H9 (cell line): ENCODE results near the gene GFPT2. TPM values are rescaled to one million over a fixed set of nuclear protein-coding genes. Genes with fewer than 3 reads are reported as not detected.

Experiments used
- DNase-seq: peaks from one replicate; pipeline ENCODE4 v3.0.0-alpha.2; 2017
- H2AFZ ChIP-seq: one replicate; pipeline ENCODE4 v1.6.1; 2013; ENCODE audit warnings: mild to moderate bottlenecking, low read length, control low read depth, moderate library complexity
- H2AK5ac ChIP-seq: 2 replicates; pipeline ENCODE4 v1.6.1; 2013; ENCODE audit warnings: low read length, control low read depth, mixed read lengths; ENCODE audit not compliant: insufficient read length
- H2BK120ac ChIP-seq: one replicate; pipeline ENCODE4 v1.6.1; 2013; ENCODE audit warnings: low read depth, mild to moderate bottlenecking, low read length, control low read depth, inconsistent platforms; ENCODE audit not compliant: poor library complexity, severe bottlenecking
- H2BK12ac ChIP-seq: 2 replicates; pipeline ENCODE4 v1.6.1; 2013; ENCODE audit warnings: low read length, control low read depth, mixed read lengths, low read depth; ENCODE audit not compliant: insufficient read length
- H2BK15ac ChIP-seq: 2 replicates; pipeline ENCODE4 v1.6.1; 2013; ENCODE audit warnings: low read depth, low read length, control low read depth
- H2BK20ac ChIP-seq: one replicate; pipeline ENCODE4 v1.6.1; 2013; ENCODE audit warnings: low read depth, mild to moderate bottlenecking, low read length, control low read depth, inconsistent platforms; ENCODE audit not compliant: poor library complexity, severe bottlenecking
- H2BK5ac ChIP-seq: 2 replicates; pipeline ENCODE4 v1.6.1; 2013; ENCODE audit warnings: low read length, control low read depth, mixed read lengths; ENCODE audit not compliant: insufficient read length
- H3K14ac ChIP-seq: 2 replicates; pipeline ENCODE4 v1.6.1; 2013; ENCODE audit warnings: low read length, control low read depth; ENCODE audit not compliant: insufficient read depth
- H3K18ac ChIP-seq: 2 replicates; pipeline ENCODE4 v1.6.1; 2013; ENCODE audit warnings: low read depth, mild to moderate bottlenecking, mixed read lengths, low read length, control low read depth; ENCODE audit not compliant: insufficient read length
- H3K23ac ChIP-seq: 2 replicates; pipeline ENCODE4 v1.6.1; 2013; ENCODE audit warnings: low read length, control low read depth, mixed read lengths, low read depth; ENCODE audit not compliant: insufficient read length
- H3K23me2 ChIP-seq: 2 replicates; pipeline ENCODE4 v1.6.1; 2013; ENCODE audit warnings: low read depth, mild to moderate bottlenecking, mixed read lengths, low read length, control low read depth; ENCODE audit not compliant: insufficient read length, poor library complexity, severe bottlenecking
- H3K27ac ChIP-seq: 2 replicates; pipeline ENCODE4 v1.5.1; 2013; ENCODE audit warnings: low read length, control low read depth, mixed read lengths, low read depth; ENCODE audit not compliant: insufficient read length
- H3K27me3 ChIP-seq: 2 replicates; pipeline ENCODE4 v1.6.1; 2013; ENCODE audit warnings: low read length, control low read depth, inconsistent platforms; ENCODE audit not compliant: insufficient read depth
- H3K4ac ChIP-seq: 2 replicates; pipeline ENCODE4 v1.6.1; 2013; ENCODE audit warnings: low read depth, mild to moderate bottlenecking, control low read depth, inconsistent platforms, low read length, moderate library complexity
- H3K4me1 ChIP-seq: 2 replicates; pipeline ENCODE4 v1.6.1; 2013; ENCODE audit warnings: low read length, control low read depth, inconsistent platforms; ENCODE audit not compliant: insufficient read depth
- H3K4me2 ChIP-seq: 2 replicates; pipeline ENCODE4 v1.6.1; 2013; ENCODE audit warnings: low read length, control low read depth, mixed read lengths; ENCODE audit not compliant: insufficient read length, insufficient read depth
- H3K56ac ChIP-seq: 2 replicates; pipeline ENCODE4 v1.6.1; 2013; ENCODE audit warnings: low read depth, mild to moderate bottlenecking, mixed read lengths, low read length, control low read depth; ENCODE audit not compliant: insufficient read length
- H3K79me1 ChIP-seq: 2 replicates; pipeline ENCODE4 v1.6.1; 2013; ENCODE audit warnings: low read depth, mild to moderate bottlenecking, moderate library complexity, low read length, control low read depth, inconsistent platforms; ENCODE audit not compliant: insufficient read depth, poor library complexity, severe bottlenecking
- H3K79me2 ChIP-seq: 2 replicates; pipeline ENCODE4 v1.6.1; 2013; ENCODE audit warnings: low read length, control low read depth, inconsistent platforms; ENCODE audit not compliant: insufficient read depth
- H3K9ac ChIP-seq: 2 replicates; pipeline ENCODE4 v1.6.1; 2013; ENCODE audit warnings: low read length, control low read depth, mixed read lengths; ENCODE audit not compliant: insufficient read length; ENCODE audit errors: extremely low read depth
- H3K9me3 ChIP-seq: one replicate; pipeline ENCODE4 v1.6.1; 2013; ENCODE audit warnings: low read depth, low read length, inconsistent platforms; ENCODE audit not compliant: control insufficient read depth
- H3T11ph ChIP-seq: one replicate; pipeline ENCODE4 v1.6.1; 2013; ENCODE audit warnings: mild to moderate bottlenecking, low read length, control low read depth, inconsistent platforms
- H4K20me1 ChIP-seq: one replicate; pipeline ENCODE4 v1.6.1; 2013; ENCODE audit not compliant: control insufficient read depth, insufficient read length, insufficient read depth
- H4K5ac ChIP-seq: 2 replicates; pipeline ENCODE4 v1.6.1; 2013; ENCODE audit warnings: low read depth, mild to moderate bottlenecking, mixed read lengths, low read length, control low read depth; ENCODE audit not compliant: insufficient read length
- H4K8ac ChIP-seq: replicated peaks from 2 replicates; pipeline ENCODE4 v1.6.1; 2013; ENCODE audit warnings: low read length, control low read depth, mixed read lengths, low read depth; ENCODE audit not compliant: insufficient read length
- H4K91ac ChIP-seq: 2 replicates; pipeline ENCODE4 v1.6.1; 2013; ENCODE audit warnings: low read depth, mild to moderate bottlenecking, moderate library complexity, mixed read lengths, low read length, control low read depth; ENCODE audit not compliant: insufficient read length
- H3K27ac Mint-ChIP-seq, 3 experiments: 2 replicates in 2 of 3; 3 replicates in 1 of 3; pipeline ENCODE4 v1.8.0; 2020 to 2021; ENCODE audit warnings: mixed read lengths in 3 of 3, mild to moderate bottlenecking in 1 of 3, moderate library complexity in 1 of 3
- H3K27me3 Mint-ChIP-seq: 2 replicates; pipeline ENCODE4 v1.8.0; 2021; ENCODE audit warnings: low read depth, mild to moderate bottlenecking, moderate library complexity, mixed read lengths
- H3K36me3 Mint-ChIP-seq, 3 experiments: 2 replicates in 2 of 3; 3 replicates in 1 of 3; pipeline ENCODE4 v1.8.0; 2020 to 2021; ENCODE audit warnings: low read depth in 3 of 3, mixed read lengths in 3 of 3; ENCODE audit not compliant: insufficient read depth in 1 of 3
- H3K4me1 Mint-ChIP-seq, 2 experiments: 2 replicates each; pipeline ENCODE4 v1.8.0; 2020; ENCODE audit warnings: mixed read lengths in 2 of 2
- H3K4me3 Mint-ChIP-seq, 2 experiments: 2 replicates in 1 of 2; 3 replicates in 1 of 2; pipeline ENCODE4 v1.8.0; 2020 to 2021; ENCODE audit warnings: mild to moderate bottlenecking in 2 of 2, mixed read lengths in 2 of 2, moderate library complexity in 1 of 2
- H3K9me3 Mint-ChIP-seq, 2 experiments: 2 replicates in 1 of 2; 3 replicates in 1 of 2; pipeline ENCODE4 v1.8.0; 2020; ENCODE audit warnings: mild to moderate bottlenecking in 2 of 2, mixed read lengths in 2 of 2, moderate library complexity in 1 of 2
- WGBS: extraction: QIAGEN DNeasy Blood & Tissue Kit; methylation state at CpG from one replicate; pipeline ENCODE4 v1.1.7; 2013; ENCODE audit warnings: missing lambda C conversion rate, low lambda C conversion rate, mixed read lengths; ENCODE audit not compliant: insufficient read length; ENCODE audit errors: extremely low coverage; 5-methylcytosine and 5-hydroxymethylcytosine counted together
- total RNA-seq: library from RNA; stranded (reverse); gene quantifications from 2 replicates; pipeline ENCODE4 v1.2.1, GENCODE V29; 2021
- TF ChIP-seq, protein P1 (sequence below): fragments of 200-600 bp; sonication (generic); conservative IDR thresholded peaks from 3 replicates; pipeline ENCODE4 v1.8.0; 2021; ENCODE audit warnings: antibody characterized with exemption, mild to moderate bottlenecking

Gene GFPT2
- total RNA-seq, 1 experiment from 2014 or later = 89.8 TPM

DNA sequence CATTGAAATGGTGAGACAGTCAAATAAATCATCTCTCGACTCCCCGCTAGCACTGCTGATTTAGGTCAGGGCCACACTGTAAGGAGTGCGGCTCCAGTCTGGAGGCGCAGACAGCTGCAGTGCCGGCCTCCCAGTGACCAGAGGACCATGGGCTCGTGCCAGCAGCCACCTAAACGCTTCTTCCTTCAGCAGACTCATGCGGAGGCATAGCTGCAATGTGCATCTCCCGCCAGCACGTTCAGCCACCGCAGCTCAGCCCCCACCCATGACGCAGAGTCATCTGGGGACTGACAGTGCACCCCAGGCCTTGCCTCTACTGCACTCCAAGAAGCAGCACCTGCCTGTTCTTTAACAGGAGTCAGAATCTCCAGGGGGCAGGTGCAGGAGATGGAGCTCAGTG is 47.7 kb downstream of the GFPT2 start:
- Mint-ChIP-seq H3K27ac (no peak overlapping the region), H3K9me3 (no peaks in the 10 kb centered on the region), H3K27me3 (no peaks in the 10 kb centered on the region), H3K36me3 (peaks cover 57 to 79% (median 65%) of the 10 kb centered on the region in 3 experiments), H3K4me3 (no peak overlapping the region), H3K4me1 (peaks cover 0 to 4% of the 10 kb centered on the region in 2 experiments; a peak in 1 of 4 replicates)
- Histone ChIP-seq H3K9me3 (no peaks in the 10 kb centered on the region), H3K4me1 (no peaks in the 10 kb centered on the region), H3K4ac (no peak overlapping the region), H3K79me1 (no peaks in the 10 kb centered on the region), H2AK5ac (no peak overlapping the region), H2BK20ac (no peak overlapping the region), H3K18ac (no peak overlapping the region), H4K8ac (no peak overlapping the region), H4K5ac (no peak overlapping the region), H4K91ac (no peak overlapping the region), H4K20me1 (peaks cover 3% of the 10 kb centered on the region), H2BK5ac (no peak overlapping the region), H3T11ph (no peak overlapping the region), H2BK120ac (no peak overlapping the region), H3K27me3 (no peaks in the 10 kb centered on the region), H3K27ac (no peak overlapping the region), H3K9ac (no peak overlapping the region), H2AFZ (no peak overlapping the region), H3K23ac (no peak overlapping the region), H3K4me2 (no peak overlapping the region), H3K56ac (no peak overlapping the region), H3K23me2 (no peaks in the 10 kb centered on the region), H2BK12ac (no peak overlapping the region), H2BK15ac (no peak overlapping the region), H3K14ac (no peak overlapping the region), H3K79me2 (no peaks in the 10 kb centered on the region)
- TF ChIP-seq, protein P1, sequence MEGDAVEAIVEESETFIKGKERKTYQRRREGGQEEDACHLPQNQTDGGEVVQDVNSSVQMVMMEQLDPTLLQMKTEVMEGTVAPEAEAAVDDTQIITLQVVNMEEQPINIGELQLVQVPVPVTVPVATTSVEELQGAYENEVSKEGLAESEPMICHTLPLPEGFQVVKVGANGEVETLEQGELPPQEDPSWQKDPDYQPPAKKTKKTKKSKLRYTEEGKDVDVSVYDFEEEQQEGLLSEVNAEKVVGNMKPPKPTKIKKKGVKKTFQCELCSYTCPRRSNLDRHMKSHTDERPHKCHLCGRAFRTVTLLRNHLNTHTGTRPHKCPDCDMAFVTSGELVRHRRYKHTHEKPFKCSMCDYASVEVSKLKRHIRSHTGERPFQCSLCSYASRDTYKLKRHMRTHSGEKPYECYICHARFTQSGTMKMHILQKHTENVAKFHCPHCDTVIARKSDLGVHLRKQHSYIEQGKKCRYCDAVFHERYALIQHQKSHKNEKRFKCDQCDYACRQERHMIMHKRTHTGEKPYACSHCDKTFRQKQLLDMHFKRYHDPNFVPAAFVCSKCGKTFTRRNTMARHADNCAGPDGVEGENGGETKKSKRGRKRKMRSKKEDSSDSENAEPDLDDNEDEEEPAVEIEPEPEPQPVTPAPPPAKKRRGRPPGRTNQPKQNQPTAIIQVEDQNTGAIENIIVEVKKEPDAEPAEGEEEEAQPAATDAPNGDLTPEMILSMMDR = no peak
- no CpG with 5 or more reads among the region's 12 CpGs for WGBS
- DNase-seq = no peak
